HAP-1 (cell line): ENCODE results near the gene KDM5B.
A peak's percentile ranks its signal among the peaks of the same experiment; 100 is the strongest.
"Not testable (repeated sequence)": the region's sequence is repeated elsewhere in the genome, so short reads cannot be mapped to it uniquely, and the experiment has no call there.

Experiments
- DNase-seq, 2 experiments: peaks; one replicate each; pipeline ENCODE4 v3.0.0-alpha.2; 2016 to 2020; ENCODE audit warnings: low spot score in 2 of 2
- H3K27me3 ChIP-seq: fragments of 250-450 bp; sonication (Bioruptor Pico); 2 replicates; pipeline ENCODE4 v1.5.1; 2020; ENCODE audit warnings: low read depth, mild to moderate bottlenecking, moderate library complexity
- H3K36me3 ChIP-seq: fragments of 250-450 bp; sonication (Bioruptor Pico); replicated peaks from 2 replicates; pipeline ENCODE4 v1.5.1; 2020; ENCODE audit warnings: mild to moderate bottlenecking
- H3K4me1 ChIP-seq: fragments of 250-450 bp; sonication (Bioruptor Pico); 2 replicates; pipeline ENCODE4 v1.5.1; 2020; ENCODE audit warnings: mild to moderate bottlenecking
- H3K4me3 ChIP-seq: fragments of 250-450 bp; sonication (Bioruptor Pico); 2 replicates; pipeline ENCODE4 v1.5.1; 2020; ENCODE audit warnings: mild to moderate bottlenecking, moderate library complexity
- H3K9me3 ChIP-seq: fragments of 250-450 bp; sonication (Bioruptor Pico); 2 replicates; pipeline ENCODE4 v1.5.1; 2020; ENCODE audit warnings: mild to moderate bottlenecking, moderate library complexity
- in situ Hi-C: fragments of 300-500 bp; cut with MboI; formaldehyde crosslinking; loops from 3 replicates; pipeline ENCODE4 v1.14.3; 2020; ENCODE audit warnings: low sequenced_read_pairs, inconsistent platforms, mixed read lengths

KDM5B gene

DNA sequence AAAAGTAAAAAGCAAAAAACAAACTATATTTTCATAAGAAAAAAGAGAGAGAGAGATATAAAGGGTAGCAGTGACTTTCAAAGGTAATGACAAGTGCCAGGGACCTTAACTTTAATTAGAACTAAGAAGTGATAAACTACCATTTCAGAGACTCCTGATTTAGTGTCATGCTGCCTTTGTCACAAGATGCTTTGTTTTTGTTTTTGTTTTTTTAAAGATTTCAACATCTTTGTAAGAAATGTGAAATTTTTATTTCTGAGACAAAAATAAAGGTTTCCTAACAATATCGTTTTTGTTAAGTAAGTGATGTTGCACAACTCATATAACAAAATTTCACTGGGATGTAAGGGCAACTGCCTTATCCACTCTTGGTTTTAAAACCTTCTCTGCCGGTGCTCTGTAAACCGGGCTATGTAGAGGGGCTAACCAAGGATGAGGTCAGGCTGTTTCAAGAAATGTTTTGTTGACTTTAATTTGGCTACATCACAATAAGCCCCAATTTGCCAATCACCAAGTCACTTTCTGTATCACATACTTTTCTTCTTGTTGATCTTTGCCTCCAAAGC is 62.8 kb downstream of the KDM5B start:
- no peak for DNase-seq
- H3K27me3 ChIP-seq: no peaks in the 10 kb centered on the region
- H3K9me3 ChIP-seq: no peaks in the 10 kb centered on the region
- peaks cover 59% of the 10 kb centered on the region for H3K36me3 ChIP-seq
- in situ Hi-C loops: no loop called here
- H3K4me1 ChIP-seq: no peaks in the 10 kb centered on the region
- H3K4me3 ChIP-seq: no peak overlapping the region

DNA sequence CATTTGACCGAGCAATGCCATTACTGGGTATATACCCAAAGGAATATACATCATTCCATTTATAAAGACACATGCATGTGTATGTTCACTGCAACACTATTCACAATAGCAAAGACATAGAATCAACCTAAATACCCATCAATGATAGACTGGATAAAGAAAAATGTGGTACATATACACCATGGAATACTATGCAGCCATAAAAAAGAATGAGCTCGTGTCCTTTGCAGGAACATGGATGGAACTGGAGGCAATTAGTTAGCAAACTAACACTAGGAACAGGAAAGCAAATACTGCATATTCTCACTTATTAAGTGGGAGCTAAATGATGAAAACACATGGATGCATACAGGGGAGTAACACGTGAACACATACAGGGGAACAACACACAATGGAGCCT is 63.5 kb downstream of the KDM5B start:
- H3K9me3 ChIP-seq, in situ Hi-C loops, H3K4me1 ChIP-seq, H3K4me3 ChIP-seq, DNase-seq, H3K27me3 ChIP-seq: not testable (repeated sequence)
- H3K36me3 ChIP-seq: peaks cover 59% of the 10 kb centered on the region

DNA sequence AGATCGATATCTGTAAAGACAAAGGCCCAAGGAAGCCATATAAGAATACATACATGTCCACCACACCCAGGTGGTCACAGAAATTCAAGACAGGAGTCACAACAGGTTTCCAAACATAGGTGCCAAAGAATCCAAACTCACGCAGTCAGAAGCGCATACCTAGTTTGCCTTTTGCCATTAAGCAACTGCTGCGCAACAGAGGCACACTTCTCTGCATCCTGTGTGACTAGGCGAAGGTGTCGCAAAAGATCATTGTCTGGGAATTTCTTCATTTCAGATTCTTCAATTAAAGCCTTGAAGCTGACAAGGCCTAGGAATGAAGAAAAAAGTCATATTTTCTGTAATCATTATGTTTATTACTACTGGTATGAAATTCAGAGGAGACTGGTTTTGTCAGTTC is 65.7 kb downstream of the KDM5B start:
- DNase-seq: no peak
- peaks cover 61% of the 10 kb centered on the region for H3K36me3 ChIP-seq
- in situ Hi-C loops: no loop called here

GRCh38 chr1:202733251-202733650 is 75.0 kb downstream of the KDM5B start:
- H3K4me1 ChIP-seq: no peaks in the 10 kb centered on the region
- H3K36me3 ChIP-seq: peaks cover 80% of the 10 kb centered on the region
- no peak overlapping the region for H3K4me3 ChIP-seq
- no peaks in the 10 kb centered on the region for H3K27me3 ChIP-seq
- in situ Hi-C loops: no loop called here
- DNase-seq: no peak
- H3K9me3 ChIP-seq: no peaks in the 10 kb centered on the region

More for the DNA sequence above, 65.7 kb downstream of the KDM5B start:
- Histone ChIP-seq H3K4me3 (no peak overlapping the region), H3K9me3 (no peaks in the 10 kb centered on the region), H3K27me3 (no peaks in the 10 kb centered on the region), H3K4me1 (no peaks in the 10 kb centered on the region)

DNA sequence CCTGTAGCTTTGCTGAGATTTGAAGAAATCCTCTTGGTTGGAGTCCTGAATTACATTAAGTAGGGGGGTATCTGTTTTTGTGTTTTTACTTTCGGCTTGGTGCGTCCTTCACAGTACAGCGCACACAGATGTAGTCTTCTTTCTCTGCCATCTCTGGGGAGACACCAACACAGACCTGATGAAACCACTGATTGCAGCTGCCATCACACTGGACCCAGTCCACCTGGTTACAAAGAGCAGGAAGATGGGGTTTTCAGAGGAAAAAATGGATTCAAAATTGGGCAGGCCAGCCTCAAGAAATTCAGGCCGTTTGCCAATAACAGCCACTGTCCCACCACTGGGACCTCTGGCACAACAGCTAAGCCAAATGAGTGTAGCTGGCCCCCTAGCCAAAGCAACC is 79.3 kb downstream of the KDM5B start:
- in situ Hi-C loops: no loop called here
- Histone ChIP-seq H3K36me3 (peaks cover 74% of the 10 kb centered on the region), H3K27me3 (no peaks in the 10 kb centered on the region), H3K9me3 (no peaks in the 10 kb centered on the region), H3K4me3 (no peak overlapping the region), H3K4me1 (no peaks in the 10 kb centered on the region)
- DNase-seq: no peak

- no peak overlapping the region for H3K4me3 ChIP-seq
- in situ Hi-C loops: no loop called here
Observed at GRCh38 chr1:202725526-202725925, 82.7 kb downstream of the KDM5B start.

DNA sequence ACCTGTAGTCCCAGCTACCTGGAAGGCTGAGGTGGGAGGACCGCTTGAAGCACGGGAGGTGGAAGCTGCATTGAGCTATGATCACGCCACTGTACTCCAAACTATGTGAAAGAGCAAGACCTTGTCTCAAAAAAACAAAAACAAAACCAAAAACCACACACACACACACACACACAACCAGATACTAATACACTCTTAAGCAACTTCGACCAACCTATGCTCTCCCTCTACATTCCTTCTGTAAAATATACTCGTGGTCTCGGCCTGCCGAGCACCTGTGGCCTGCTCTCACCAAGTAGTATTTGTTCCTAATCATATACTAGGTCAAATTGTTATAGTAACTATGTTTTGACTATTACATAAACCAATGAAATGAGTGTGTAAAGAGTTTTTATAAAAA is 84.5 kb downstream of the KDM5B start:
- no peak overlapping the region for H3K4me3 ChIP-seq
- H3K36me3 ChIP-seq: peaks cover 24% of the 10 kb centered on the region
- DNase-seq: no peak
- no peaks in the 10 kb centered on the region for H3K27me3 ChIP-seq
- no peaks in the 10 kb centered on the region for H3K4me1 ChIP-seq
- in situ Hi-C loops: loop anchor here (25.0 kb wide), 1 partner anchor 261 kb away; no protein-coding TSS in a partner anchor
- no peaks in the 10 kb centered on the region for H3K9me3 ChIP-seq

More at GRCh38 chr1:202725526-202725925, 82.7 kb downstream of the KDM5B start:
- Histone ChIP-seq H3K27me3 (no peaks in the 10 kb centered on the region), H3K36me3 (peaks cover 42% of the 10 kb centered on the region), H3K4me1 (no peaks in the 10 kb centered on the region), H3K9me3 (no peaks in the 10 kb centered on the region)
- no peak for DNase-seq

DNA sequence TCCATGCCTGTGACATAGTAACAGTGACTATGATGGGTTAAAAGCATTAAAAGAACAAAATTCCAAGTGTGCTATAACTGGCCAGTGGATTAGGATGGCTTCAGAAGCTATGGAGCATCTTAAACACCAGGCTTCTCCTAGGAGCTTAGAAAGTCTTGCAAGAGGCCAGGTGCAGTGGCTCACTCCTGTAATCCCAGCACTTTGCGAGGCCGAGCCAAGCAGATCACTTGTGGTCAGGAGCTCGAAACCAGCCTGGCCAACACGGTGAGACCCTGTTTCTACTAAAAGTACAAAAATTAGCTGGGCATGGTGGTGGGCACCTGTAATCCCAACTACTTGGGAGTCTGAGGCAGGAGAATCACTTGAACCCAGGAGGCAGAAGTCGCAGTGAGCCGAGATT is 85.2 kb downstream of the KDM5B start:
- in situ Hi-C loops: loop anchor here (25.0 kb wide), 1 partner anchor 261 kb away; no protein-coding TSS in a partner anchor
- not testable (repeated sequence) for H3K4me1 ChIP-seq

DNA sequence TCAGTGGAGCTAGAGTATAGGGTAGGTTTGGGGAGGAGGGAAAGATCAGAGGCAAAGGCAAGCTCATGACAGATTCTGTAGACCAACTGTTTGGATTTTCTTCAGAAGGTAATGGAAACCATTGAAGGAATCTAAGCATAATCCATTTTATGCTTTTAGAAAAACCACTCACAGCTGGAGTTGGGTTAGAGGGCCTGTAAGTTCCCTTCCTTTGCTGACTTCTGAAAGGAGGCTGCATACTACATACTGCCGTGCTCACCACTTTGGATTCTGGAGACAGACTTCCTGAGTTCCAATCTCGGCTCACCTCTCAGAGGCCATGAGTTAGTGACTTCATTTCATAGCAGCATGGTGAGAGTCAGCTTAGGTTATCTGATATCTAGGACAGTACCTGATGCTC is 91.6 kb downstream of the KDM5B start:
- H3K4me1 ChIP-seq: no peaks in the 10 kb centered on the region
- no peak overlapping the region for H3K4me3 ChIP-seq
- no peaks in the 10 kb centered on the region for H3K36me3 ChIP-seq
- in situ Hi-C loops: loop anchor here (5.0 to 25.0 kb wide), 2 partner anchors 254 to 529 kb away; no protein-coding TSS in a partner anchor
- no peaks in the 10 kb centered on the region for H3K9me3 ChIP-seq
- no peak for DNase-seq
- peaks cover 3% of the 10 kb centered on the region for H3K27me3 ChIP-seq

More for the DNA sequence above, 85.2 kb downstream of the KDM5B start:
- peaks cover 18% of the 10 kb centered on the region for H3K36me3 ChIP-seq
- not testable (repeated sequence) for H3K4me3 ChIP-seq, H3K27me3 ChIP-seq, DNase-seq, H3K9me3 ChIP-seq

DNA sequence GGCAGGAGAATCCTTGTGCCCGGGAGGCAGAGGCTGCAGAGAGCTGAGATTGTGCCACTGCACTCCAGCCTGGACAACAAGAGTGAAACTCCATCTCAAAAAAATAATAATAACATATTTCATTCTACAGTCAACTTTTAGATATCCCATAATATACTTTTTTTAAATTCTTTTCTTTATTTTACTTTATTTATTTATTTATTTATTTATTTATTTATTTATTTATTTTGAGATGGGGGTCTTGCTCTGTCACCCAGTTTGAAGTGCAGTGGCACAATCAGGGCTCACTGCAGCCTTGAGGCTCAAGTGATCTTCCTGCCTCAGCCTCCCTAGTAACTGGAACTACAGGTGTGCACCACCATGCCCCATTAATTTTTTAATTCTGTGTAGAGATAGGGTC is 94.0 kb downstream of the KDM5B start:
- not testable (repeated sequence) for H3K4me1 ChIP-seq, H3K4me3 ChIP-seq, DNase-seq, H3K9me3 ChIP-seq, H3K36me3 ChIP-seq
- in situ Hi-C loops: loop anchor here (25.0 kb wide), 1 partner anchor 252 kb away; no protein-coding TSS in a partner anchor
- H3K27me3 ChIP-seq: peaks cover 17% of the 10 kb centered on the region

- peak; percentile 24 for DNase-seq
- Histone ChIP-seq H3K36me3 (no peaks in the 10 kb centered on the region), H3K4me3 (no peak overlapping the region), H3K9me3 (no peaks in the 10 kb centered on the region), H3K4me1 (no peaks in the 10 kb centered on the region), H3K27me3 (peaks cover 28% of the 10 kb centered on the region)
- in situ Hi-C loops: loop anchor here (25.0 kb wide), 1 partner anchor 251 kb away; no protein-coding TSS in a partner anchor
Observed at GRCh38 chr1:202713110-202713509, 95.1 kb downstream of the KDM5B start.

DNA sequence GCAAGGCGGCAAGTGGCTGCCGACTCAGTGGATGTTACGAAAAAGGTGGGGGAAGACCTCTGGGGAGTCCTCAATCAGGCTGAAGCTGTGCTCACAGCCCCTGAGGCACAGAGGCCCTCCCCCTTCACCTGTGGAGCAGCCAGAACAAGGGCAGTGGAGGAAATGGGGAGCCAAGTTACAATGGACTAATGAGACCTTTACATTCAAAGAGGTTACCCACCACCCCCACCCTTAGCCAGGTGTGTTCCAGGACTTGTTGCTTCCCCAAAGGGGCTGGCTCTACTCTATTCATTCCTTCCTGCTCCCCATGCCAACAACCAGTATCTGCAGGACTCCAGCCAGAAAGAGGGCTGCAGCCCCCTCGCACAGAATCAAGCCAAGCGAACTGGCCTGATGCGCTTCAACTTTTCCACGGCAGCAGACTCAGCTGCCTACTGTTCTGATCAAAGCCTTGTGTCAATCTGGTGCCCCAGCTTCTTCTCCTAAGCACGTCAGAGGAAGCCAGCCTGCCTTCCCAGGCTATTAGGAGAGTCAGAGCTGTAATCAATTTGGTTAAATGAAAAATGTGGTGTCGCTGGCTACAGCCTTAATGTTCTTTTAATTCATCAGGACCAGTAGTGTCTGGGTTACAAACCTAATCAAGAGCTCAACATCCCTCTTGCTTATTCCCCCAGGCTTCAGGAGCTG is 96.1 kb downstream of the KDM5B start:
- peaks cover 31% of the 10 kb centered on the region for H3K27me3 ChIP-seq

GRCh38 chr1:202710070-202711045 is 97.9 kb downstream of the KDM5B start, which contains the start of gene SYT2:
Gene SYT2 (minus strand): TSS chr1:202710454. CDS start chr1:202605772, 104,682 bp downstream.
- peak; percentile 48 to 83 for DNase-seq
- Histone ChIP-seq H3K9me3 (no peaks in the 10 kb centered on the region), H3K4me1 (no peaks in the 10 kb centered on the region), H3K36me3 (no peaks in the 10 kb centered on the region), H3K27me3 (peaks cover 31% of the 10 kb centered on the region), H3K4me3 (peak within 1 kb of the TSS; percentile 39)
- in situ Hi-C loops: loop anchor here (25.0 kb wide), 1 partner anchor 248 kb away; no protein-coding TSS in a partner anchor

More for the DNA sequence above, 96.1 kb downstream of the KDM5B start:
- in situ Hi-C loops: loop anchor here (25.0 kb wide), 1 partner anchor 250 kb away; no protein-coding TSS in a partner anchor
- no peaks in the 10 kb centered on the region for H3K36me3 ChIP-seq
- H3K9me3 ChIP-seq: no peaks in the 10 kb centered on the region
- no peak overlapping the region for H3K4me3 ChIP-seq
- H3K4me1 ChIP-seq: no peaks in the 10 kb centered on the region
- no peak for DNase-seq
